Parathyroid adenoma (tissue), 2 donors: ENCODE data around the gene AMPD2.

Experiments used
- H2AFZ ChIP-seq: fragments of 300-600 bp; sonication (generic); one replicate; pipeline ENCODE4 v1.7.0; 2017; ENCODE audit warnings: antibody characterized with exemption, mild to moderate bottlenecking
- H3K27ac ChIP-seq: fragments of 300-600 bp; sonication (generic); one replicate; pipeline ENCODE4 v1.7.0; 2017
- H3K27me3 ChIP-seq: fragments of 300-600 bp; sonication (generic); one replicate; pipeline ENCODE4 v1.7.0; 2017; ENCODE audit warnings: low read length; ENCODE audit not compliant: control insufficient read depth, insufficient read depth
- H3K36me3 ChIP-seq: fragments of 300-600 bp; sonication (generic); one replicate; pipeline ENCODE4 v1.7.0; 2017; ENCODE audit warnings: low read length; ENCODE audit not compliant: control insufficient read depth, insufficient read depth
- H3K4me1 ChIP-seq: fragments of 300-600 bp; sonication (generic); one replicate; pipeline ENCODE4 v1.7.0; 2017; ENCODE audit warnings: control low read depth
- H3K4me2 ChIP-seq: fragments of 300-600 bp; sonication (generic); one replicate; pipeline ENCODE4 v1.7.0; 2017; ENCODE audit warnings: low read length
- H3K4me3 ChIP-seq: fragments of 300-600 bp; sonication (generic); one replicate; pipeline ENCODE4 v1.7.0; 2017; ENCODE audit warnings: low read depth, low read length
- H3K79me2 ChIP-seq: fragments of 300-600 bp; sonication (generic); one replicate; pipeline ENCODE4 v1.7.0; 2017; ENCODE audit warnings: control low read depth
- H3K9ac ChIP-seq: fragments of 300-600 bp; sonication (generic); one replicate; pipeline ENCODE4 v1.7.0; 2017; ENCODE audit warnings: mild to moderate bottlenecking
- H3K9me3 ChIP-seq: fragments of 300-600 bp; sonication (generic); one replicate; pipeline ENCODE4 v1.7.0; 2017; ENCODE audit warnings: low read length; ENCODE audit not compliant: control insufficient read depth
- TF ChIP-seq, protein P1 (sequence below): fragments of 300-600 bp; sonication (generic); IDR thresholded peaks from one replicate; pipeline ENCODE4 v1.7.0; 2017; ENCODE audit warnings: antibody characterized with exemption, mild to moderate bottlenecking
- donor health status: primary hyperparathyroidism.

AMPD2 gene

DNA sequence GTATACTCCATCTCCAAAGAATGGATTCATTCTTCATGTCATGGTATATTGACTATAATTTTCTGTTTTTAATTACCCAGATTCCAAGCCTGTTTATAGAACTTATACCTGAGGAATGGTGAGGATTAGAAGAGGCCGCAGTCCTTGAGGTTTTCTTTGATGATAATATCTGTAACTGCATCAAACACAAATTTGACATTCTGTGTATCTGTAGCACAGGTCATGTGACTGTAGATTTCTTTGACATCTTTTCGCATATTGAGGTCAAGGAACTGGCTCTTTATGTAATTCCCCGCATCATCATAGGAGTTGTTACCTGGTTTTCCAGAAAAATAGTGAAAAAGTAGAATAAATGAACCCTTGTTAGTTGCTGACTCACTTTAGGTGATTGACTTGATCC lies 16.4 kb upstream of the AMPD2 start:
- Histone ChIP-seq H3K27ac (no peak overlapping the region), H3K27me3 (no peaks in the 10 kb centered on the region), H3K9me3 (no peaks in the 10 kb centered on the region), H3K4me2 (no peak overlapping the region), H3K4me3 (no peak overlapping the region), H3K4me1 (no peaks in the 10 kb centered on the region), H3K79me2 (no peaks in the 10 kb centered on the region), H2AFZ (no peak overlapping the region), H3K9ac (no peak overlapping the region), H3K36me3 (no peaks in the 10 kb centered on the region)
- TF ChIP-seq, protein P1, sequence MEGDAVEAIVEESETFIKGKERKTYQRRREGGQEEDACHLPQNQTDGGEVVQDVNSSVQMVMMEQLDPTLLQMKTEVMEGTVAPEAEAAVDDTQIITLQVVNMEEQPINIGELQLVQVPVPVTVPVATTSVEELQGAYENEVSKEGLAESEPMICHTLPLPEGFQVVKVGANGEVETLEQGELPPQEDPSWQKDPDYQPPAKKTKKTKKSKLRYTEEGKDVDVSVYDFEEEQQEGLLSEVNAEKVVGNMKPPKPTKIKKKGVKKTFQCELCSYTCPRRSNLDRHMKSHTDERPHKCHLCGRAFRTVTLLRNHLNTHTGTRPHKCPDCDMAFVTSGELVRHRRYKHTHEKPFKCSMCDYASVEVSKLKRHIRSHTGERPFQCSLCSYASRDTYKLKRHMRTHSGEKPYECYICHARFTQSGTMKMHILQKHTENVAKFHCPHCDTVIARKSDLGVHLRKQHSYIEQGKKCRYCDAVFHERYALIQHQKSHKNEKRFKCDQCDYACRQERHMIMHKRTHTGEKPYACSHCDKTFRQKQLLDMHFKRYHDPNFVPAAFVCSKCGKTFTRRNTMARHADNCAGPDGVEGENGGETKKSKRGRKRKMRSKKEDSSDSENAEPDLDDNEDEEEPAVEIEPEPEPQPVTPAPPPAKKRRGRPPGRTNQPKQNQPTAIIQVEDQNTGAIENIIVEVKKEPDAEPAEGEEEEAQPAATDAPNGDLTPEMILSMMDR = no peak

DNA sequence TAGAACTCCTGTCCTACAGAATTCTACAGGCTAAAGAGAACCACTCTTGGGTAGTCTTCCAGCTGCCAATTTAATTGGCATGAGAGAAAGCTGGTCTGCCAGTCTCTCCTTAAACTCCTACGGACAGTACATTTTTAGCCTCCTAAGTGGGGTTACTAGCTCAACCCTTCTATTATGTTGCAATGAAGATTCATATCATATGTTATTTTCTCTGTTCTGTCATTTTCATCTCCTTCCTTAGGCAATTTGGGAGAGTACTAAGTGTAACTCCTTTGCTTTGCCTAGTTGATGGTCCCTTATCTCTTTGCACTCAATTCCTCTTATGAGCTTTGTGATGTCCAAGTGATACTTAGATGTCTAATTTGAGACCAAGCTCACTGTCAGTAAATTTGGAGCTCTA lies 14.3 kb upstream of the AMPD2 start:
- Histone ChIP-seq H3K36me3 (no peaks in the 10 kb centered on the region), H3K4me2 (no peak overlapping the region), H3K4me1 (no peaks in the 10 kb centered on the region), H3K9ac (no peak overlapping the region), H3K27ac (no peak overlapping the region), H3K27me3 (no peaks in the 10 kb centered on the region), H3K79me2 (no peaks in the 10 kb centered on the region), H2AFZ (no peak overlapping the region), H3K9me3 (no peaks in the 10 kb centered on the region), H3K4me3 (no peak overlapping the region)
- TF ChIP-seq, protein P1 = no peak

DNA sequence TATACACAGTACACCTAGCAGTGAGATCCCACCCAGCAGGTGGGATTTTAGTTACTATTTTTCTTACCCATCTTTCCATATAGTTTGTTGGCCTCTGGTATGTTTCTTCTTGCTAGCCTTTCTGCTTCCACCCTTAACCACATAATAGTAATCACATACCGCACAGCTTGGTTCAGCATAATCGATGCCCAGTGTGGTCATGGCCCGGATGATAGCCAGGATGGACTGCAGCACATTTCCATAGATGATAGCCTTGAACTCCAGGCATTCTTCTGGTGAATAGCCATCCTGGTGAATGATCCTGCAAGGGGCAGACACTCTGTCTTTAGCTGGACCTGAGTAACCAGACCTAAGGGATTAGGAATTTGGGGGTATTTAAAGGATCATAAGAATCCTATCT lies 9.8 kb upstream of the AMPD2 start:
- H3K4me1 ChIP-seq = no peaks in the 10 kb centered on the region
- H3K9ac ChIP-seq = no peak overlapping the region
- TF ChIP-seq, protein P1 = no peak
- no peak overlapping the region for H3K27ac ChIP-seq
- H3K79me2 ChIP-seq = no peaks in the 10 kb centered on the region
- no peak overlapping the region for H3K4me3 ChIP-seq
- H3K36me3 ChIP-seq = no peaks in the 10 kb centered on the region
- no peaks in the 10 kb centered on the region for H3K9me3 ChIP-seq
- H3K27me3 ChIP-seq = no peaks in the 10 kb centered on the region
- no peak overlapping the region for H2AFZ ChIP-seq
- no peak overlapping the region for H3K4me2 ChIP-seq

DNA sequence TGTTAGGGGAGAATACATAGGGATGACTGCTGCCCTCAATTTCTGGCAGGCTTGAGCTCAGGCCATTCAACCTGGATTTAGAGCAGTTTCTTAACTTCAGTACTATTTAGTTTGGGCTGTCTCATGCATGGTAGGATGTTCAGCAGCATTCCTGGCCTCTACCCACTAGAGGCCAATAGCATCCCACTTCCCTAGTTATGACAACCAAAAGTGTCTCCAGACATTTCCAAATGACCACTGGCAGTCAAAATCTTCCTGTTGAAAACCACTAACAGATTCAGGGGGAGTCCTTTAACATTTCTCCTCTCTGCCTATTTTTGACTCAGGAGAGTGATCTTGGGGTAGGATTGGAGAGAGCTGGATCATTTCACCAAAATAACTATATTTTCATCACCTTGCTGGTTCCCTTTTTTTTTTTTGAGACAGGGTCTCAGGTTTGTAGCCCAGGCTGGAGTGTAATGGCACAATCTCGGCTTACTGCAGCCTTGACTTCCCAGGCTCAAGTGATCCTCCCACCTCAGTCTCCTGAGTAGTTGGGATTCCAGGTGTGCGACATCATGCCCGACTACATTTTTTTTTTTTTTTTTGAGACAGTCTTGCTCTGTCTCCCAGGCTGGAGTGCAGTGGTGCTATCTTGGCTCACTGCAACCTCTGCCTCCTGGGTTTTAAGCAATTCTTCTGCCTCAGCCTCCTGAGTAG lies 8.9 kb upstream of the AMPD2 start:
- Histone ChIP-seq H2AFZ (no peak overlapping the region), H3K4me3 (no peak overlapping the region), H3K27ac (no peak overlapping the region), H3K79me2 (no peaks in the 10 kb centered on the region), H3K9ac (no peak overlapping the region), H3K4me2 (no peak overlapping the region), H3K4me1 (no peaks in the 10 kb centered on the region), H3K9me3 (no peaks in the 10 kb centered on the region), H3K36me3 (no peaks in the 10 kb centered on the region), H3K27me3 (no peaks in the 10 kb centered on the region)
- TF ChIP-seq, protein P1 = no peak

DNA sequence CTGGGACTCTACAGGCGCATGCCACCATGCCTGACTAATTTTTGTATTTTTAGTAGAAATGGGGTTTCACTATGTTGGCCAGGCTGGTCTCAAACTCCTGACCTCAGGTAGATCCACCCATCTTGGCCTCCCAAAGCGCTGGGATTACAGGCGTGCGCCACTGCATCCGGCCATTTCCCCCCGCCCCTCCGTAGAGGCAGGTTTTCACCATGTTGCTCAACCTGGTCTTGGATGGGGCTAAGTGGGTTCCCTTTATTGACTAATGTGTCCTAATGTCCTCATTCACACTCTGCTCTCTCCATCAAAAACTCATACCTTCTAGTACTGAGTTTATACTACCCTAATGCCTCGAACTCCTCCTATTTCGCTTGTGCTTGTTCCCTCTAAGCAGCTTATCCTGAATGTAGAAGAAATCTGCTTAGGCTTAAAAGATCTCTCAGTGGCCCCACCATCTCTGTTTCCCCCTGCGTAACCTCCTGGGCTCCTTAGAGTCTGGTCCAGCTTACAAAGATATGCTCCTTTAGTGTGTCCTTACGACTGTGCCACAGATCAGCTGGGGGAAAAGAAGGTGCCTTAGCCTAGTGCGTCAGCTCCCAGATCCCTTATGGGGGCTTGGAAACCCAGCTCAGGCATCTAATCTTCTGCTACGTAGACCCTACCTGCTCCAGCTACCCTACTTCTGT lies 8.2 kb upstream of the AMPD2 start:
- Histone ChIP-seq H3K79me2 (no peaks in the 10 kb centered on the region), H3K9ac (no peak overlapping the region), H3K36me3 (no peaks in the 10 kb centered on the region), H3K27ac (no peak overlapping the region), H3K27me3 (no peaks in the 10 kb centered on the region), H3K4me3 (no peak overlapping the region), H2AFZ (no peak overlapping the region), H3K9me3 (no peaks in the 10 kb centered on the region), H3K4me1 (no peaks in the 10 kb centered on the region), H3K4me2 (no peak overlapping the region)
- TF ChIP-seq, protein P1 = no peak
